Measurements from ENCODE around the gene FRMPD2.

DNA sequence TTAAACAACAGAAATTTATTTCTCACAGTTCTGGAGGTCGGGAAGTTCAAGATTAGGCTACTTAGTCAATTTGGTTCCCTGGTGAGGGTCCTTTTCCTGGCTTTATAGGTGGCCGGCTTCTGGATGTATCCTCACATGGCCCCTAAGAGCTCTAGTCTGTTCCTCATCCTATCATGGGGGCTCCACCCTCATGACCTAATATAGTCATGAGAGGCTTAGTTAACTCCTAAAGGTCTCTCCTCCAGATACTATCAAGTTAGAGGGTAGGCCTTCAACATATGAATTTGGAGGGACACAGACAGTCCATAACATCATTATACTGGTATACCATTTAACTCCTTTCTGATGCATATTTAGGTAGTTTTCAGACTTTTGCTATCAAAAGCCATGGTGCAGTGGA, 39.6 kb upstream of the FRMPD2 start:
- TF ChIP-seq, protein P1, sequence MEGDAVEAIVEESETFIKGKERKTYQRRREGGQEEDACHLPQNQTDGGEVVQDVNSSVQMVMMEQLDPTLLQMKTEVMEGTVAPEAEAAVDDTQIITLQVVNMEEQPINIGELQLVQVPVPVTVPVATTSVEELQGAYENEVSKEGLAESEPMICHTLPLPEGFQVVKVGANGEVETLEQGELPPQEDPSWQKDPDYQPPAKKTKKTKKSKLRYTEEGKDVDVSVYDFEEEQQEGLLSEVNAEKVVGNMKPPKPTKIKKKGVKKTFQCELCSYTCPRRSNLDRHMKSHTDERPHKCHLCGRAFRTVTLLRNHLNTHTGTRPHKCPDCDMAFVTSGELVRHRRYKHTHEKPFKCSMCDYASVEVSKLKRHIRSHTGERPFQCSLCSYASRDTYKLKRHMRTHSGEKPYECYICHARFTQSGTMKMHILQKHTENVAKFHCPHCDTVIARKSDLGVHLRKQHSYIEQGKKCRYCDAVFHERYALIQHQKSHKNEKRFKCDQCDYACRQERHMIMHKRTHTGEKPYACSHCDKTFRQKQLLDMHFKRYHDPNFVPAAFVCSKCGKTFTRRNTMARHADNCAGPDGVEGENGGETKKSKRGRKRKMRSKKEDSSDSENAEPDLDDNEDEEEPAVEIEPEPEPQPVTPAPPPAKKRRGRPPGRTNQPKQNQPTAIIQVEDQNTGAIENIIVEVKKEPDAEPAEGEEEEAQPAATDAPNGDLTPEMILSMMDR (IDR thresholded peaks at IDR 0.05), result no peak
- TF ChIP-seq POLR2A (IDR thresholded peaks at IDR 0.05), result no peak

Data from heart left ventricle (tissue), 13 donors.